ENCODE data around the gene CYGB. TPM values are rescaled to one million over a fixed set of nuclear protein-coding genes. Genes with fewer than 3 reads are reported as not detected.

The CYGB gene
- total RNA-seq, 1 donor from 2014 or later, result 9.1 TPM

- no peaks in the 10 kb centered on the region for H3K9me3 Mint-ChIP-seq (ENCODE audit: unreplicated experiment)
- H3K4me1 Mint-ChIP-seq (ENCODE audit: unreplicated experiment), result peaks cover 21% of the 10 kb centered on the region
- no peak for TF ChIP-seq CTCF (IDR thresholded peaks at IDR 0.05)
- H3K4me3 Mint-ChIP-seq (ENCODE audit: unreplicated experiment), result no peak overlapping the region
- no peak for DNase-seq (ENCODE audit: extremely low spot score, unreplicated experiment)
- no peaks in the 10 kb centered on the region for H3K27me3 Mint-ChIP-seq (ENCODE audit: unreplicated experiment)
- peaks cover 3% of the 10 kb centered on the region for H3K36me3 Mint-ChIP-seq (ENCODE audit: unreplicated experiment)
- no peak overlapping the region for H3K27ac Mint-ChIP-seq (ENCODE audit: unreplicated experiment)
These were observed 15.8 kb upstream of the CYGB start for GRCh38 chr17:76553178-76553908.

GRCh38 chr17:76551685-76552084, 14.2 kb upstream of the CYGB start:
- no peak overlapping the region for H3K27ac Mint-ChIP-seq (ENCODE audit: unreplicated experiment)
- peaks cover 3% of the 10 kb centered on the region for H3K36me3 Mint-ChIP-seq (ENCODE audit: unreplicated experiment)
- H3K27me3 Mint-ChIP-seq (ENCODE audit: unreplicated experiment), result no peaks in the 10 kb centered on the region
- no peak overlapping the region for H3K4me3 Mint-ChIP-seq (ENCODE audit: unreplicated experiment)
- no peaks in the 10 kb centered on the region for H3K9me3 Mint-ChIP-seq (ENCODE audit: unreplicated experiment)
- H3K4me1 Mint-ChIP-seq (ENCODE audit: unreplicated experiment), result peaks cover 11% of the 10 kb centered on the region
- no peak for DNase-seq (ENCODE audit: extremely low spot score, unreplicated experiment)
- no peak for TF ChIP-seq CTCF (IDR thresholded peaks at IDR 0.05)

GRCh38 chr17:76550712-76551615, 13.5 kb upstream of the CYGB start:
- H3K4me1 Mint-ChIP-seq (ENCODE audit: unreplicated experiment), result peaks cover 8% of the 10 kb centered on the region
- no peak for DNase-seq (ENCODE audit: extremely low spot score, unreplicated experiment)
- no peak for TF ChIP-seq CTCF (IDR thresholded peaks at IDR 0.05)
- no peaks in the 10 kb centered on the region for H3K9me3 Mint-ChIP-seq (ENCODE audit: unreplicated experiment)
- no peaks in the 10 kb centered on the region for H3K27me3 Mint-ChIP-seq (ENCODE audit: unreplicated experiment)
- no peak overlapping the region for H3K4me3 Mint-ChIP-seq (ENCODE audit: unreplicated experiment)
- H3K36me3 Mint-ChIP-seq (ENCODE audit: unreplicated experiment), result peaks cover 3% of the 10 kb centered on the region
- H3K27ac Mint-ChIP-seq (ENCODE audit: unreplicated experiment), result peak overlapping the region; percentile 70

- TF ChIP-seq CTCF (IDR thresholded peaks at IDR 0.05), result no peak
- Mint-ChIP-seq H3K9me3 (ENCODE audit: unreplicated experiment) (no peaks in the 10 kb centered on the region), H3K27ac (ENCODE audit: unreplicated experiment) (no peak overlapping the region)
These were observed 12.0 kb upstream of the CYGB start for GRCh38 chr17:76549539-76549938.

GRCh38 chr17:76549215-76549518, 11.7 kb upstream of the CYGB start:
- peaks cover 3% of the 10 kb centered on the region for H3K36me3 Mint-ChIP-seq (ENCODE audit: unreplicated experiment)
- H3K27me3 Mint-ChIP-seq (ENCODE audit: unreplicated experiment), result no peaks in the 10 kb centered on the region
- TF ChIP-seq CTCF (IDR thresholded peaks at IDR 0.05), result no peak
- no peak overlapping the region for H3K4me3 Mint-ChIP-seq (ENCODE audit: unreplicated experiment)
- H3K9me3 Mint-ChIP-seq (ENCODE audit: unreplicated experiment), result no peaks in the 10 kb centered on the region
- peaks cover 16% of the 10 kb centered on the region for H3K4me1 Mint-ChIP-seq (ENCODE audit: unreplicated experiment)
- H3K27ac Mint-ChIP-seq (ENCODE audit: unreplicated experiment), result no peak overlapping the region
- DNase-seq (ENCODE audit: extremely low spot score, unreplicated experiment), result no peak

More at GRCh38 chr17:76549539-76549938, 12.0 kb upstream of the CYGB start:
- Mint-ChIP-seq H3K4me1 (ENCODE audit: unreplicated experiment) (peaks cover 12% of the 10 kb centered on the region), H3K4me3 (ENCODE audit: unreplicated experiment) (no peak overlapping the region), H3K36me3 (ENCODE audit: unreplicated experiment) (peaks cover 3% of the 10 kb centered on the region), H3K27me3 (ENCODE audit: unreplicated experiment) (no peaks in the 10 kb centered on the region)
- no peak for DNase-seq (ENCODE audit: extremely low spot score, unreplicated experiment)

Measured in osteocyte (in vitro differentiated cells).